Neuronal stem cell (in vitro differentiated cells): ENCODE results near the gene RABGEF1.
"Not testable (repeated sequence)": the region's sequence is repeated elsewhere in the genome, so short reads cannot be mapped to it uniquely, and the experiment has no call there.

Experiments used
- DNase-seq: peaks from one replicate; pipeline ENCODE4 v3.0.0-alpha.2; 2013; ENCODE audit warnings: low spot score
- H2AFZ ChIP-seq: one replicate; pipeline ENCODE4 v1.6.1; 2013; ENCODE audit warnings: mild to moderate bottlenecking, low read length, inconsistent platforms
- H2AK5ac ChIP-seq: 2 replicates; pipeline ENCODE4 v1.6.1; 2013; ENCODE audit warnings: low read depth, mild to moderate bottlenecking, inconsistent platforms, low read length, moderate library complexity, mixed read lengths
- H2BK120ac ChIP-seq: 2 replicates; pipeline ENCODE4 v1.6.1; 2013; ENCODE audit warnings: low read depth, mild to moderate bottlenecking, inconsistent platforms, low read length, moderate library complexity, mixed read lengths
- H2BK12ac ChIP-seq: one replicate; pipeline ENCODE4 v1.6.1; 2013; ENCODE audit warnings: low read length, inconsistent platforms
- H2BK15ac ChIP-seq: 2 replicates; pipeline ENCODE4 v1.6.1; 2013; ENCODE audit warnings: mild to moderate bottlenecking, low read length, inconsistent platforms, mixed read lengths
- H2BK5ac ChIP-seq: one replicate; pipeline ENCODE4 v1.6.1; 2013; ENCODE audit warnings: inconsistent platforms, mild to moderate bottlenecking, low read length, moderate library complexity
- H3K14ac ChIP-seq: one replicate; pipeline ENCODE4 v1.6.1; 2013; ENCODE audit warnings: low read length, inconsistent platforms
- H3K18ac ChIP-seq: 2 replicates; pipeline ENCODE4 v1.6.1; 2013; ENCODE audit warnings: low read length, inconsistent platforms
- H3K23ac ChIP-seq: 2 replicates; pipeline ENCODE4 v1.6.1; 2013; ENCODE audit warnings: low read depth, mild to moderate bottlenecking, mixed read lengths, low read length, inconsistent platforms; ENCODE audit not compliant: poor library complexity
- H3K27ac ChIP-seq: replicated peaks from 3 replicates; pipeline ENCODE4 v1.5.1; 2013; ENCODE audit warnings: low read length, inconsistent platforms
- H3K27me3 ChIP-seq, 3 experiments: 2 replicates each; pipeline ENCODE4 v1.6.1; 2013; ENCODE audit warnings: low read length in 3 of 3, mild to moderate bottlenecking in 2 of 3, inconsistent platforms in 1 of 3, low read depth in 1 of 3, mixed read lengths in 1 of 3, moderate library complexity in 1 of 3; ENCODE audit not compliant: control insufficient read depth in 3 of 3, insufficient read depth in 3 of 3
- H3K36me3 ChIP-seq, 2 donors: replicated peaks in 1 of 2; 2 replicates each; pipeline ENCODE4 v1.6.1; 2013; ENCODE audit warnings: low read length in 2 of 2; ENCODE audit not compliant: control insufficient read depth in 2 of 2, insufficient read depth in 2 of 2
- H3K4ac ChIP-seq: 2 replicates; pipeline ENCODE4 v1.6.1; 2013; ENCODE audit warnings: inconsistent platforms, mild to moderate bottlenecking, low read length, moderate library complexity
- H3K4me1 ChIP-seq, 2 donors: 1 replicate in 1 of 2; 2 replicates in 1 of 2; pipeline ENCODE4 v1.6.1; 2013; ENCODE audit warnings: low read length in 2 of 2, low read depth in 1 of 2; ENCODE audit not compliant: control insufficient read depth in 2 of 2, insufficient read depth in 1 of 2
- H3K4me2 ChIP-seq: one replicate; pipeline ENCODE4 v1.6.1; 2013; ENCODE audit warnings: mild to moderate bottlenecking, low read length, inconsistent platforms; ENCODE audit not compliant: insufficient read depth, poor library complexity, severe bottlenecking
- H3K4me3 ChIP-seq, 2 donors: 2 replicates each; pipeline ENCODE4 v1.5.1; 2013; ENCODE audit warnings: low read length in 2 of 2, mild to moderate bottlenecking in 2 of 2, inconsistent platforms in 1 of 2, moderate library complexity in 1 of 2
- H3K79me1 ChIP-seq: one replicate; pipeline ENCODE4 v1.6.1; 2013; ENCODE audit warnings: low read depth, mild to moderate bottlenecking, inconsistent platforms, low read length, moderate library complexity
- H3K9ac ChIP-seq: one replicate; pipeline ENCODE4 v1.6.1; 2013; ENCODE audit warnings: mild to moderate bottlenecking, low read depth, low read length, inconsistent platforms; ENCODE audit not compliant: poor library complexity
- H3K9me3 ChIP-seq, 2 donors: replicated peaks in 1 of 2; 2 replicates each; pipeline versions ENCODE3 to v1.6.1; 2013; ENCODE audit warnings: low read length in 2 of 2, mild to moderate bottlenecking in 2 of 2, inconsistent platforms in 1 of 2, low read depth in 1 of 2, mixed read lengths in 1 of 2, moderate library complexity in 1 of 2; ENCODE audit not compliant: control insufficient read depth in 2 of 2, insufficient read depth in 1 of 2
- H4K8ac ChIP-seq: one replicate; pipeline ENCODE4 v1.6.1; 2013; ENCODE audit warnings: low read depth, mild to moderate bottlenecking, inconsistent platforms, low read length, moderate library complexity
- H4K91ac ChIP-seq: one replicate; pipeline ENCODE4 v1.6.1; 2013; ENCODE audit warnings: low read length, low read depth, mild to moderate bottlenecking, inconsistent platforms; ENCODE audit not compliant: poor library complexity
- WGBS, 2 donors: extraction: QIAGEN DNeasy Blood & Tissue Kit; methylation state at CpG; one replicate each; pipeline ENCODE4 v1.1.7; 2013; ENCODE audit warnings: missing lambda C conversion rate in 2 of 2, mixed read lengths in 1 of 2; ENCODE audit not compliant: insufficient read length in 2 of 2, insufficient replicate concordance in 1 of 2; ENCODE audit errors: extremely low coverage in 2 of 2; 5-methylcytosine and 5-hydroxymethylcytosine counted together

The RABGEF1 gene

DNA sequence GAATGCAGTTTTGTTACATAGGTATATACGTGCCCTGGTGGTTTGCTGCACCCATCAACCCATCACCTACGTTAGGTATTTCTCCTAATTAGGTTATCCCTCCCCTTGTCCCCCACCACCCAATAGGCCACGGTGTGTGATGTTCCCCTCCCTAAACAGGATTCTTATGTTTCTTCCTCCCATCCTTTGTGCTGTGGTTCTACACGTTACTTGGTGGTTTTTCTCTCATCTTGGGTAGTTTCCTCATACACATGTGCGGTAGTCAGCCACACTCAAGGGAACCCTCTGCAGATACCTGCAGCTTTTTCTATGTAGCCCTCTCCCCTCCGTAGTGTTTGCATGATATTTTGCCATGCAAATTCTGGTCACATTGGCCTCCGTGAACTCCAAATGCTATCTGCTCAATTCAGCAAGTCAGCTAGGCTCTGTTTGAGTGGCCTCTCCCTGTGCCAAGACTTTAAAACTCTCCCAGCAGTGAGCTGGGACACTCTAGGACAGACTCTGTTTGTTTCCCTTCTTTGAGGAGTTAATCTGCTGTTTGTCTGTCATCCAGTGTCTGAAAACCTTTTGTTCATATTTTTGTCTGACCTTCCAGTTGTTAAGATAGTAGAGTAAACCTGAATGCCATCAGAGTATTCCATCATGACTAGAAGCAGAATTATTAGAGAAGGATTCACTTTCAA is 41.0 kb downstream of the RABGEF1 start:
- Histone ChIP-seq H3K4ac (no peak overlapping the region), H3K4me2 (no peak overlapping the region), H2AK5ac (no peak overlapping the region), H3K36me3 (peaks cover 5 to 92% of the 10 kb centered on the region in 2 donors), H2AFZ (no peak overlapping the region), H2BK12ac (no peak overlapping the region), H3K18ac (no peak overlapping the region), H3K9ac (no peak overlapping the region), H3K4me3 (no peak overlapping the region), H3K27ac (no peak overlapping the region), H2BK120ac (no peak overlapping the region), H3K23ac (no peak overlapping the region), H3K79me1 (peaks cover 3% of the 10 kb centered on the region), H3K14ac (no peak overlapping the region), H3K9me3 (no peaks in the 10 kb centered on the region), H2BK5ac (no peak overlapping the region), H2BK15ac (no peak overlapping the region), H4K8ac (no peak overlapping the region), H3K27me3 (no peaks in the 10 kb centered on the region), H3K4me1 (peaks cover 0 to 3% of the 10 kb centered on the region in 2 donors), H4K91ac (no peak overlapping the region)
- no CpG with 5 or more reads among the region's 7 CpGs for WGBS, 2 donors
- no peak for DNase-seq

DNA sequence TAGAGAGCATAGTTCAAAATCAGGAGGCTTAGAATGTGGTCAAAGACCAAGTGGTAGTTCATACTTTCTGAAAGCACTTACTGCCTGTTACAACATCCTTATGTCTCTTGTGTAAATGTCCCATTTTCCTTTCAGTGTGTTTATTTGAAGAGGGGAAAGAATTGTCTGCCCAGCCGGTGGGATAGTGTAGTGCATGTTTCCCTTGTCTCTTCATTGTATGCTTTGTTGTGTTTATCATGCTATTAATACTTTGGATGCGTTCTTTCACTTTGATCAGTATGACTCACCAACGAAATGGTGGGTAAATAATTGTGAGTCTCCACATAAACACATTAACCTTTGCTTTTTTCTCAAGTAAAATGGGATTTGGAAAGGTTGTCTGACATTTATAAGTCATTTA is 42.3 kb downstream of the RABGEF1 start:
- H3K18ac ChIP-seq, H4K8ac ChIP-seq, H3K23ac ChIP-seq, DNase-seq, H2BK12ac ChIP-seq, H3K27ac ChIP-seq, H2BK120ac ChIP-seq, H3K14ac ChIP-seq, H3K9ac ChIP-seq, H3K4ac ChIP-seq, H2AK5ac ChIP-seq, H3K9me3 ChIP-seq, H3K79me1 ChIP-seq, H3K27me3 ChIP-seq, H4K91ac ChIP-seq, H3K4me1 ChIP-seq, H3K4me3 ChIP-seq, H3K4me2 ChIP-seq, H2BK5ac ChIP-seq, H2AFZ ChIP-seq, H2BK15ac ChIP-seq: not testable (repeated sequence)
- peaks cover 6 to 92% of the 10 kb centered on the region in 2 donors for H3K36me3 ChIP-seq
- no CpG with 5 or more reads among the region's 3 CpGs for WGBS, 2 donors

DNA sequence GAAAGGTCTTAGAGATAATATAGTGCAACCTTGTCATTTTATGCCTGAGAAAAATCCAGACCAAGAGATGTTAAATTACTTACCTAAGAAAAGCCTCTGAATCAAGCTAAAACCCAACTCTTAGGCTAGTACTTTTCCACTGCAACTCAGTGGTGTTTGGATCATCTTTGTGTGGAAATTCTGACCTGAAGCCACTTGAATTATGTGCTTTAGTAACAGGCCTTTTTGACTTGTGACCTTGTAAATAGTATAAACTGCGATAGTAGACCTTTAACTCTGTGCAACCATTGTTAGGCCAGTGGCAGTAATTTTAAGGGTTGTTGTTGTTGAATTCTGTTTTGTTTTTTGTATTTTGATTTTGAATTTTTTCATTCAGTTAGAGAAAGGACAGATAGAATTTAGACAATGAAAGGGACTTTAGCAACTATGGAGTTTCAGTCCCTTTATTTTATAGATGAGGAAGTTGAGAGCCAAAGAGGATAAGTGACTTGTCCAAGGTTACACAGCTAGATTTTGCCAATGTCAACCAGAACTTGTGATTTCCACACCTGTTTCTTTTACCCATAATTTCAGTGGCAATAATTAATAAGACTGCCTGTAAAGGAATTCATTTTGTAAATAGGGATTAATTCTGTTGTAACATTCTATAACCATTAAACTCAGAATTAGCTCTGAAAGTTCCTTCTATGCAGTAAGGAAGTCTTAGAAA is 43.5 kb downstream of the RABGEF1 start:
- H3K23ac ChIP-seq, H2BK5ac ChIP-seq, H2AK5ac ChIP-seq, DNase-seq, H2BK12ac ChIP-seq, H3K4me2 ChIP-seq, H2BK120ac ChIP-seq, H3K79me1 ChIP-seq, H3K9me3 ChIP-seq, H3K14ac ChIP-seq, H2AFZ ChIP-seq, H3K27ac ChIP-seq, H3K4ac ChIP-seq, H3K18ac ChIP-seq, H2BK15ac ChIP-seq, H3K27me3 ChIP-seq, H3K4me3 ChIP-seq, H4K91ac ChIP-seq, H4K8ac ChIP-seq, H3K9ac ChIP-seq, H3K4me1 ChIP-seq: not testable (repeated sequence)
- no CpG with 5 or more reads among the region's 1 CpG for WGBS, 2 donors
- H3K36me3 ChIP-seq, result peaks cover 8 to 90% of the 10 kb centered on the region in 2 donors

DNA sequence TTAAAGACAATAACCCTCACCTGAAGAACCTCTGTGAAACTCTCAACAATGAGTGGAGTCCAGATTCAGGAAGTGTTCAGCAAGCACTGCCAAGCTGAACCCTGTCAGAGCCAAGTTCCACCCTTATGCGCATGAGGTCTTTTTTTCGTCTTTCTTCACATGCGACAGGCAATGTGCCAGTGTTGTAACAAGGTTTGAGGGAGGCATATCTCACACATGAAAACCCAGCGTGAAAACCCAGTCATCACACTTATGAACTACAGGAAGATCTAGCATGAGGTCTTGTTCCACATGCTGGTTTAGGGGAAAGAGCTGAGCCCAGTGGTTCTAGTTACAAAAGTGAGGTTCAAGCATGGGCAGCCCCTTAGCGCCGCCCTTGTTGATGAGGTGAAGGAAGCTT is 49.7 kb downstream of the RABGEF1 start:
- Histone ChIP-seq H3K9me3 (no peaks in the 10 kb centered on the region), H3K4me3 (no peak overlapping the region), H3K9ac (no peak overlapping the region), H3K4ac (no peak overlapping the region), H4K91ac (no peak overlapping the region), H3K36me3 (peaks cover 17 to 87% of the 10 kb centered on the region in 2 donors), H3K23ac (no peak overlapping the region), H2AK5ac (no peak overlapping the region), H3K4me1 (no peaks in the 10 kb centered on the region), H3K27ac (no peak overlapping the region), H3K18ac (no peak overlapping the region), H4K8ac (no peak overlapping the region), H2AFZ (no peak overlapping the region), H2BK12ac (no peak overlapping the region), H2BK5ac (no peak overlapping the region), H3K79me1 (no peaks in the 10 kb centered on the region), H3K14ac (no peak overlapping the region), H3K27me3 (no peaks in the 10 kb centered on the region), H3K4me2 (no peak overlapping the region), H2BK120ac (no peak overlapping the region), H2BK15ac (no peak overlapping the region)
- WGBS, 2 donors, result no CpG with 5 or more reads among the region's 6 CpGs
- DNase-seq, result no peak
